NAMALWA (cell line): Measurements from ENCODE around the gene GALT.
"Not testable (repeated sequence)": the region's sequence is repeated elsewhere in the genome, so short reads cannot be mapped to it uniquely, and the experiment has no call there.

ENCODE experiments used
- DNase-seq: peaks from one replicate; pipeline ENCODE4 v3.0.0-alpha.2; 2015; ENCODE audit warnings: low spot score

Gene GALT

GRCh38 chr9:34627716-34628655, 18.5 kb upstream of the GALT start:
- DNase-seq = no peak

GRCh38 chr9:34628656-34629490, 17.6 kb upstream of the GALT start, which contains the start of gene ARID3C:
Gene ARID3C (minus strand): TSS chr9:34629066. CDS start chr9:34628014, 1,052 bp downstream.
- no peak for DNase-seq

- no peak for DNase-seq
Observed at GRCh38 chr9:34629491-34629808, 17.0 kb upstream of the GALT start.

- no peak for DNase-seq
Observed at GRCh38 chr9:34630402-34631154, 15.9 kb upstream of the GALT start.

GRCh38 chr9:34633166-34633565, 13.3 kb upstream of the GALT start:
- no peak for DNase-seq

- peak; percentile 83 for DNase-seq
Observed at GRCh38 chr9:34633851-34634550, 12.5 kb upstream of the GALT start.

GRCh38 chr9:34634551-34635248, 11.8 kb upstream of the GALT start:
- DNase-seq = no peak

DNA sequence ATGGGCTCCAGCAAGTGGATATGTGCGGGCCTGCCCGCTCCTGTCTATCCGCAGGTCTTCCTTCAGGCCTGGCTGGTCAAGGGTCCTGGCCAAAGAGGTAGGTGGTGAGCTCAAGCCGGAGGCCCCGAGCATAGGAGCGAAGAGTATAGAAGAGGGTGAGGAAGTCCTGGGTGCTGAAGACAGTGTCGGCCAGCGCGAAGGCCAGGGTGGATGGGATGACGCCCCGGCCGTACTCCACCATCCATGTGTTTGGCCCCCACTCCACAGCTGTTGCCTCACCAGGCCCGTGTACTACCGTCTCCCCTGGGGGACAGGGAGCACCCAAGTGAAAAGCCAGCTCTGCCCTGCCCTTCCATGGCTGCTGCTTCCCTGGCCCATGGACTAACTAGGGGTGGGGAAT, 10.9 kb upstream of the GALT start:
- no peak for DNase-seq

DNA sequence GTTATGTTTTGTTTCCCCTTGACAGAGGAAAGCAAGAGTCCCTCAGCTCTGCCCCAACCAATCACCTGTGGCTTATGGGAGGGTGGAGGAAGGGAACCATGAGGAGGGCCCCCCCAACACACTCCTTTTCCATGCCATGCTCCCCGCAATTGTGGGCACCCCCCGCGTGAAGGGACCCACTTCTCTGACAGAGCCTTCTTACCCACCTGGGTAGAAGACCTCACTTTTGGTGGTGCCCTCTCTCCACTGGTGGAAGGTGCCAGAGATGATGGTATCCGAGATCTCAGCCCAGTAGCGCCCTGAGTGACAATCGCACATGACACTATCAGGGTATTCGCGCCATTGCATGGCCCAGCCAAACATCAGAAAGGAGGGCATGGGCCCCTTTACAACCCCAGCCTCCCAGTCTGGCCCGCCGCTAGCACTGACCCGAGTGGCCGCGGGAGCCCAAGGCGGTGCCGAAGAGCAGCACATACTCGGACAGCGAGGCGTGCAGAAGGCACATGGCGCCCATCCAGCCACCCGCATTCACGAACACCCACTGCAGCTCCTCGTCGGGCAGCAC, 9.6 kb upstream of the GALT start:
- peak; percentile 54 for DNase-seq

DNA sequence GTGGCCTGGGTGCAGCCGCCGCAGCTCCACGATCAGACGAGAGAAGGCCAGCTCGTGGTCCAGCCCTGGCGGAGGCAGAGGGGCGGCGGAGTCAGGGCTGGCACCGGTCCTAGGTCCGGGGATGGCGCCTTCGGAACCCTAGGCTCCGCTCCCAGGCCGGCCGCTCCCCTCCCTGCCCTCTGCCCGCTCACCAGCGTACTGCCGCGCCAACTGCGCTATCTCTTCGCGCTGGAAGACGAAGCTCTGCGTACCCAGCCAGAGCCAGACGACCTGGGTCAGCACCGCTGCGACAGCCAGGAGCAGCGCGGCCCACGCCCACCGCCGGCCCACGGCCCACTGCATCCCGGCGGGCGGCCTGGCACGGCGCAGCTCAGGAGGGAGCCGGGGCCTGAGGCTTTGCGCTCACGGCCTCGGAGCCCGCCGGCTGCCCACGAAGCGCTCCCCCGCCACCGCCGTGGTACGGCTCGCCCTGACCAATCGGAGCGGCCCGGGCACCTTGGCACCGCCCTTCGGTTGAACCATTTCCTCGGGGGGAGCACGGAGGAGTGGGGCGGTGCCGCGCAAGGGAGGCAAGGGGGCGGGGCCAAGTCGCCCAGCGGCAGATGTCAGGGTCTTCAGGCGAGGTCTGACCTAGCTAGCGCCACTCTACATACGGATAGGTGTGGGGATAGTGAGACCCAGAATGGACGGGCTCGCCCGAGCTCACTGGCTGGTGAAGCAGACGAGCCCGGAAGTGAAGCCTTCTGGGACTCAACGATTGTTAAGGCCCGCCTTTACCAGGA, 8.9 kb upstream of the GALT start, which contains the start of gene SIGMAR1:
TSS of gene SIGMAR1 (minus strand) at position 432 of the 782 bp plus-strand sequence. CDS start at position 342, 90 bp downstream.
- DNase-seq = peak; percentile 96

DNA sequence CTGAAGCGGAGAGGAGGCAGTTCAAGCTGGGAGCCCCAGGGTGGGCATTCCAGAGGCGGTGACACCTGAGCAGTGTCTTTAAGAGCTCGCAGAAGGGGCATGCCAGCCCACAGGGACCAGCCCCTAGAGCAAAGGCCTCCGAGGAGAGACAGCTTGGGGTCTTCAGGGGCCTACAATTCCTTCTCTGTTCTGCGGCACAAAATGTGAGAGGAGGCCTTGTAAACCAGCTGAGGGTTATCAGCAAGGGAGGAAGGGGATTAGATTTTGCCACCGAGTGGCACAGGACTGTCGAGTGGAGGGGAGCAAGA, 8.4 kb upstream of the GALT start:
- no peak for DNase-seq

- DNase-seq = not testable (repeated sequence)
Observed at GRCh38 chr9:34639322-34639721, 7.2 kb upstream of the GALT start.

- no peak for DNase-seq
Observed at GRCh38 chr9:34642679-34643078, 3.8 kb upstream of the GALT start.

DNA sequence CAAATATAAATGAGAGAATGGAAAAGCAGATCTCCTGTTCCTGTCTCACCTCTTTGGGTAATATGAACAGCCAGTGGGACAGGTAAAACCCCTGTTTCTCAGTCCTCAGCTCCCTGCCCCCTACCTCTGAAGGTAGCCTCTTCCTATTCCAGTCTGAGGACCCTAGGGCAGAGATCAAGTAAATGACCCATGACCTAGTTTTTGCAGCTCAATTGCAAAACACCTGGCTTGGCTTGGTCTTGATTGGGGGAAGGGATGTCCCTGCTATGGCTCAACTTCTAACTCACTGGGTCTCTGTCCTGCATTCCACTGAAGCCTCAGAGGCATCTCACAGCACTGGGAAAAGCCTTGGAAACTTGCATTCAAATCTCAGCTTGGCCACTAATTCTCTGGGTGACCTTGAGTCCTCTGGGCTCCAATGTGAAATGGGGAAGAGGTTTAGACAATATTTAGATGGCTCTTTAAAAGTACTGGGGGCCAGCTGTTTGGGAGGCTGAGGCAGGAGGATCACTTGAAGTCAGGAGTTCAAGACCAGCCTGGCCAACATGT, 1.6 kb upstream of the GALT start:
- no peak for DNase-seq

- DNase-seq = no peak
Observed at GRCh38 chr9:34647084-34647403, 569 bp downstream of the GALT start.

- DNase-seq = no peak
Observed at GRCh38 chr9:34647651-34648050, 1.2 kb downstream of the GALT start.

DNA sequence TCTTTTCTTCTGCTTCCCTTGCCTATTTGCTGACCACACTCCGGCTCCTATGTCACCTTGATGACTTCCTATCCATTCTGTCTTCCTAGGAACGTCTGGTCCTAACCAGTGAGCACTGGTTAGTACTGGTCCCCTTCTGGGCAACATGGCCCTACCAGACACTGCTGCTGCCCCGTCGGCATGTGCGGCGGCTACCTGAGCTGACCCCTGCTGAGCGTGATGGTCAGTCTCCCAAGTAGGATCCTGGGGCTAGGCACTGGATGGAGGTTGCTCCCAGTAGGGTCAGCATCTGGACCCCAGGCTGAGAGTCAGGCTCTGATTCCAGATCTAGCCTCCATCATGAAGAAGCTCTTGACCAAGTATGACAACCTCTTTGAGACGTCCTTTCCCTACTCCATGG, 2.2 kb downstream of the GALT start:
- no peak for DNase-seq

DNA sequence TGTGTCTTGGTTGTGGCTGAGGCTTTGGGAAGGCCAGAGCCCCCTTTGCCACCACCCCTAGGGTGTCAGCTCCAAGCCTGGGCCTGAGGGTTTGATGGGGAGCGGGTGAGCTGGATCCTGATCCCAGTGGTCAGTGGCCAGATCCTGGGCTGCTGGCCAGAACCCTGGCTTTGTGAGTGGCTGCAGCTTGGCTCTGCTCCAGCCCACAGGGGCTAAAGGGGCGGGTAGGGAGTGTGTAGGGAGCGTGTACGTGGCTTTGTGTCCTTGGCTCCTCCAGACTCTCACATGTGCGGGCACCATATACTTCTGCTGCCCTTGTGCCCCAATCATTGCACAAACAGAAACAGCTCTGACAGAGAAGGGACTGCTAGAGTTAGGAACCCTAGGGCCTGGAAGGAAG, 4.3 kb downstream of the GALT start:
- no peak for DNase-seq

DNA sequence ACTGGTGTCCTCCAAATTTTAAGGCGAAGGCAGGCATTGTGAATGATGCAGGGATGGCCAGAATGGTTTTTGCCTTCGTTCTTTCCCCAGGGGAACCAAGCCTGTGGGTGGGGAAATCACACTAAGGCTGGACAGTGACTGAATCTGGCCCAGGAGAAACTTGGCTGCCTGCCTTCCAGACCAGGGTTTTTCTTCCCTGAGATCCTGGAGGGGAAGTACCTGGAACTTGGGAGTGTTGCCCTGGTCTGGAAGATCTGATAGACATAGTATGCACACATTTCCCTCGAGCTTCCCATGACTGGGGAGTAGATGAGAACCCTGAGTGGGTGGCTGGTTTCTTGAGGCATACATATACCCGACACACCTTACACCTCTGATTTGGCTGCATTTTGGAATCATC, 4.8 kb downstream of the GALT start:
- no peak for DNase-seq
